ENCODE results near the gene NFAT5. TPM values are rescaled to one million over a fixed set of nuclear protein-coding genes. Genes with fewer than 3 reads are reported as not detected.

Gene NFAT5
- total RNA-seq, 1 experiment from 2014 or later, result 34.8 TPM

- BruUV-seq (replicated peaks), result no TSS peak
- POLR2A ChIA-PET (ENCODE audit: low non-redundant PET), result no interaction called here
- CTCF ChIA-PET, result no interaction called here
- DNase-seq (ENCODE audit: low spot score), result no peak
- TF ChIP-seq, protein P1, sequence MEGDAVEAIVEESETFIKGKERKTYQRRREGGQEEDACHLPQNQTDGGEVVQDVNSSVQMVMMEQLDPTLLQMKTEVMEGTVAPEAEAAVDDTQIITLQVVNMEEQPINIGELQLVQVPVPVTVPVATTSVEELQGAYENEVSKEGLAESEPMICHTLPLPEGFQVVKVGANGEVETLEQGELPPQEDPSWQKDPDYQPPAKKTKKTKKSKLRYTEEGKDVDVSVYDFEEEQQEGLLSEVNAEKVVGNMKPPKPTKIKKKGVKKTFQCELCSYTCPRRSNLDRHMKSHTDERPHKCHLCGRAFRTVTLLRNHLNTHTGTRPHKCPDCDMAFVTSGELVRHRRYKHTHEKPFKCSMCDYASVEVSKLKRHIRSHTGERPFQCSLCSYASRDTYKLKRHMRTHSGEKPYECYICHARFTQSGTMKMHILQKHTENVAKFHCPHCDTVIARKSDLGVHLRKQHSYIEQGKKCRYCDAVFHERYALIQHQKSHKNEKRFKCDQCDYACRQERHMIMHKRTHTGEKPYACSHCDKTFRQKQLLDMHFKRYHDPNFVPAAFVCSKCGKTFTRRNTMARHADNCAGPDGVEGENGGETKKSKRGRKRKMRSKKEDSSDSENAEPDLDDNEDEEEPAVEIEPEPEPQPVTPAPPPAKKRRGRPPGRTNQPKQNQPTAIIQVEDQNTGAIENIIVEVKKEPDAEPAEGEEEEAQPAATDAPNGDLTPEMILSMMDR (conservative IDR thresholded peaks at IDR 0.05; ENCODE audit: low read depth, low read length), result no peak
- no peak for TF ChIP-seq EZH2 (IDR thresholded peaks at IDR 0.05; ENCODE audit: borderline replicate concordance, low read depth, low read length, poor library complexity, severe bottlenecking)
- intact Hi-C loops (cut with micrococcal nuclease; ENCODE audit: unreplicated experiment), result no loop called here
- Histone ChIP-seq H3K9me3 (ENCODE audit: low read depth, low read length, poor library complexity, severe bottlenecking) (no peaks in the 10 kb centered on the region), H3K36me3 (ENCODE audit: insufficient read depth, low read length, poor library complexity, severe bottlenecking) (peaks cover 11% of the 10 kb centered on the region), H3K4me3 (ENCODE audit: low read depth, low read length, poor library complexity, severe bottlenecking) (no peak overlapping the region), H3K4me1 (ENCODE audit: insufficient read depth, low read length, poor library complexity, severe bottlenecking) (no peaks in the 10 kb centered on the region), H3K27me3 (replicated peaks; ENCODE audit: insufficient read depth, low read depth, low read length, poor library complexity) (no peaks in the 10 kb centered on the region), H3K27ac (ENCODE audit: low read depth, low read length, poor library complexity, severe bottlenecking) (no peak overlapping the region)
These were observed 107.4 kb downstream of the NFAT5 start for GRCh38 chr16:69672998-69673713.

- H3K36me3 ChIP-seq (ENCODE audit: insufficient read depth, low read length, poor library complexity, severe bottlenecking), result peaks cover 15% of the 10 kb centered on the region
- CTCF ChIA-PET, result no interaction called here
- BruUV-seq (replicated peaks), result no TSS peak
These were observed 114.6 kb downstream of the NFAT5 start for GRCh38 chr16:69680358-69680757.

DNA sequence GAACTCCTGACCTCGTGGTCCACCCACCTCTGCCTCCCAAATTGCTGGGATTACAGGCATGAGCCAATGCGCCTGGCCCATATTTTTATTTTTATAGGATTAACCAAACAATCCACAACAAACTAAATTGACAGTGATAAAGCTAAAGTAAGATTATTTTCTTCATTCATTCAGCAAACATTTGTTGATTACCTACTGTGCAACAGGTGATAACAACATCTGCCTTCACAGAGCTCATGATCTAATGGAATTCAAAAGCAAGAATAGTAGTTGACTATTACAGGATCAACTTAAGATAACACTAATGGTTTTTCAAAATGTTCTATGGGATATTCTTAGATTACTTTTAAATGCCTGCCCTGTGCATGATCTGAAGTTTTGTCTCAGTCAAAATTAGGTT, 122.8 kb downstream of the NFAT5 start:
- Histone ChIP-seq H3K9me3 (ENCODE audit: low read depth, low read length, poor library complexity, severe bottlenecking) (no peaks in the 10 kb centered on the region), H3K36me3 (ENCODE audit: insufficient read depth, low read length, poor library complexity, severe bottlenecking) (peaks cover 26% of the 10 kb centered on the region), H3K4me3 (ENCODE audit: low read depth, low read length, poor library complexity, severe bottlenecking) (no peak overlapping the region), H3K4me1 (ENCODE audit: insufficient read depth, low read length, poor library complexity, severe bottlenecking) (no peaks in the 10 kb centered on the region), H3K27ac (ENCODE audit: low read depth, low read length, poor library complexity, severe bottlenecking) (no peak overlapping the region), H3K27me3 (replicated peaks; ENCODE audit: insufficient read depth, low read depth, low read length, poor library complexity) (no peaks in the 10 kb centered on the region)
- BruUV-seq (replicated peaks), result no TSS peak
- no peak for DNase-seq (ENCODE audit: low spot score)
- intact Hi-C loops (cut with micrococcal nuclease; ENCODE audit: unreplicated experiment), result no loop called here
- TF ChIP-seq, protein P1 (conservative IDR thresholded peaks at IDR 0.05; ENCODE audit: low read depth, low read length), result no peak
- no peak for TF ChIP-seq EZH2 (IDR thresholded peaks at IDR 0.05; ENCODE audit: borderline replicate concordance, low read depth, low read length, poor library complexity, severe bottlenecking)
- ChIA-PET POLR2A (ENCODE audit: low non-redundant PET) (no interaction called here), CTCF (no interaction called here)

More at GRCh38 chr16:69680358-69680757, 114.6 kb downstream of the NFAT5 start:
- no peaks in the 10 kb centered on the region for H3K9me3 ChIP-seq (ENCODE audit: low read depth, low read length, poor library complexity, severe bottlenecking)
- POLR2A ChIA-PET (ENCODE audit: low non-redundant PET), result no interaction called here
- TF ChIP-seq EZH2 (IDR thresholded peaks at IDR 0.05; ENCODE audit: borderline replicate concordance, low read depth, low read length, poor library complexity, severe bottlenecking), result no peak
- TF ChIP-seq, protein P1 (conservative IDR thresholded peaks at IDR 0.05; ENCODE audit: low read depth, low read length), result no peak
- no peak for DNase-seq (ENCODE audit: low spot score)
- intact Hi-C loops (cut with micrococcal nuclease; ENCODE audit: unreplicated experiment), result no loop called here
- H3K4me1 ChIP-seq (ENCODE audit: insufficient read depth, low read length, poor library complexity, severe bottlenecking), result no peaks in the 10 kb centered on the region
- no peak overlapping the region for H3K4me3 ChIP-seq (ENCODE audit: low read depth, low read length, poor library complexity, severe bottlenecking)
- no peaks in the 10 kb centered on the region for H3K27me3 ChIP-seq (replicated peaks; ENCODE audit: insufficient read depth, low read depth, low read length, poor library complexity)
- no peak overlapping the region for H3K27ac ChIP-seq (ENCODE audit: low read depth, low read length, poor library complexity, severe bottlenecking)

All from A673 (cell line).